Stimulated activated naive CD4-positive, alpha-beta T cell treated with Interleukin-2 at 50 U/mL for 16 hours (primary cell): ENCODE data around the gene GTPBP2.
"Not testable (repeated sequence)": the region's sequence is repeated elsewhere in the genome, so short reads cannot be mapped to it uniquely, and the experiment has no call there.

Experiments
- DNase-seq: peaks from one replicate; lab custom pipeline; 2025; lab: John Stamatoyannopoulos, UW

The GTPBP2 gene

DNA sequence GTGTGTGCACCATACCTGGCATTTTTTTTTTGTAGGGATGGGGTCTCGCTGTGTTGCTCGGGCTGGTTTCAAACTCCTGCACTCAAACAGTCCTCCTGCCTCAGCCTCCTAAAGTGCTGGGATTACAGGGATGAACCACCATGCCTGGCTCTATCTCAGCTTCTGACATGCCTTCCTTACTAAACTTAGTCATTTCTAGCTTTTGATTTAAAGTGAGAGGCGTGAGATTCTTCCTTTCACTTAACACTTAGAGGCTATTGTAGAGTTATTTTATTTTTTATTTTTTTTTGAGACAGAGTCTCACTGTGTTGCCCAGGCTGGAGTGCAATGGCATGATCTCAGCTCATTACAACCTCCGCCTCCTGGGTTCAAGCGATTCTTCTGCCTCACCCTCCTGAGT, 33.9 kb upstream of the GTPBP2 start:
- not testable (repeated sequence) for DNase-seq

DNA sequence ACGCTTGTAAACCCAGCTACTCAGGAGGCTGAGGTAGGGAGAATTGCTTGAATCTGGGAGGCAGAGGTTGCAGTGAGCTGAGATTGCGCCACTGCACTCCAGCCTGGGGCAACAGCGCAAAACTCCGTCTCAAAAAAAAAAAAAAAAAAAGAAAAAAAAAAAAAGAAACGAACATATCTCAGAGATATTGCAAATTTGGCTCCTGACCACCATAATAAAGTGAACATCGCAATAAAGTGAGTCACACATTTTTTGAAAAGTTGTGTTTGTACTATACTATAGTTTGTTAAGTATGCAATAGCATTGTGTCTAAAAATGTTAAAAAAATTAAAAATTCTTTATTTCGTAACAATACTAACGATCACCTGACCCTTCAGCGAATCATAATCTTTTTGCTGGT, 29.1 kb upstream of the GTPBP2 start:
- DNase-seq: no peak

DNA sequence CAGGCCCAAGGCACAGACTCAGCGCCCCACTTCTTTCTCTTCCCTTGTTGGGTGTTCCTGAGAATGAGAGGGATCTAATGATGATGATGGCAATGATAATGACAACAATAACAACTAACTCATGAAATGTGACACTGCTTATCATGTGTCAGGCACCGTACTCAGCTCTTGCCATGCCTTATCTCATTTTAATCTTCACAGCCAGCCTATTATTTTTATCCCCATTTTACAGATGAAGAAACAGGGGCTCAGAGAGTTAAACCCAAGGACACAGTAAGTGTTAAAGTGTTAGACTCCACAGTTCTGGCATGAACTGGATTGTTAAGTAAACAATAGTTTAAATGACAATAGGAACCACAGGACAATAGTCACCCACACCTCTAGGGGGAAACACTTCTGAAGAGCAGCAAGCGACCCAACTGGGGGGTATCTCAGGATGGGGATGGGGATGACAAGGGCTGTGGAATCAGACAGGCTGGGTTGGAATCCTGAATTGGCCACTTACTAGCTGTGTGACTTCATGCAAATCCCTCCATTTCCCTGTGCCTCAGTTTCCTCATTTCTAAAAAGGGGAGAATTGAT, 28.2 kb upstream of the GTPBP2 start:
- no peak for DNase-seq

DNA sequence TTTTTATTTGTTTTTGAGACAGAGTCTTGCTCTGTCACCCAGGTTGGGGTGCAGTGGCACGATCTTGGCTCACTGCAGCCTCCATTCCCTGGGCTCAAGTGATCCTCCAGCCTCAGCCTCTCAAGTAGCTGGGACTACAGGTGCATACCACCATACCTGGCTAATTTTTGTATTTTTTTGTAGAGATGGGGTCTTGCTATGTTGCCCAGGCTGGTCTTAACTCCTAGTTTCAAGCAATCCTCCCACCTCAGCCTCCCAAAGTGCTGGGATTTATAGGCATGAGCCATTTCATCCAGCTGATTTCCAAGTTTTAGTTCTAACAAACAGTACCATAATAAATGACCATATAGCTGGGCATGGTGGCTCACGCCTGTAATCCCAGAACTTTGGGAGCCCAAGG, 23.8 kb upstream of the GTPBP2 start:
- DNase-seq: not testable (repeated sequence)

DNA sequence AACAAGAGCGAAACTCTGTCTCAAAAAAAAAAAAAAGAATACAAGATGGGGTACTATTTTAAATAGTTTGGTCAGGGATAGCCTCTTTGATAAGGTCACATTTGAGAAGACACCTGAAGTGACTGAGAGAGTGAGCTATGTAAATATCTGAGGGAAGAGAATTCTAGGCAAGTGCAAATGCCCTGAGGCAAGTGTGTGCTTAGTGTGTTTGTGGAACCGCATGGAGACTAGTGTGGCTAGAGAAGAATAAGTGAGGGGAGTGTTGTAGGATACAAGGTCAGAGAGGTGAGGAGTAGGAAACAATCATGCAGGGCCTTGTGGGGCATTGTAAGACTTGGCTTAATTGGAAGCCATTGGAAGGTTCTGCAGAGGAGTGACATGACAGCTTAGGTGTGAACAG, 19.2 kb upstream of the GTPBP2 start:
- DNase-seq: no peak

DNA sequence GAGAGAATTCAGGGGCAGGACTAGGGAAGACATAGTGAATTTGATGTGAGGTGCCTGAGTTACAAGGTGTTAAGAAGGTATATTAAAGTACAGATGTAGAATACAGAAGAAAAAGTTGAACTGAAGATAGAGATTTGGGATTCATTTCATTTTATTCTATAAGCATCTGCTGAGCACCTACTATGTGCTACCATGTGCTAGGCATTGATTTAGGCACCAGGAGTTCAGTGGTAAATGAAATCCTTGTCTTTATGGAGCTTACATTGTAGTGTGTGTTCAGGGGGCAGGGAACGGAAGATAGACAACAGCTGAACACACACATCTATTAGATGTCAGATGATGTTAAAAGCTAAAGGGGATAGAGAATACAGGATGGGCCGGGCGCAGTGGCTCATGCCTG, 18.5 kb upstream of the GTPBP2 start:
- no peak for DNase-seq

DNA sequence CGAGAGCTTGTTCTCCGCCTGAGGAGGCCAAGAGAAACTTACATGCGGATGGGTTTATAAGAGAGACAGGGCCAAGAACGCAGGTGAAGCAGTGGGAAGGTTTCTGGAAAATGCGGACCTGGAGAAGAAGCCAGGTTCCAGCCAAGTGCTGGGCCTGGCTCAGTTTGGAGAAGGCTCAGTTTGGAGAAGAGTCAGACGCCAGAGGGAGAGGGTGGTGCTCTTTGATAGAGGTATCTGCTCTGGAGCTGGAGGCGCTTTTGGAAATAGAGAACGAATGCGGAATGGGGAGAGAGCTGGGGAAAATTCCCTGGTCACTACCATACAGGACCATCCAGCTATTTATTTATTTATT, 16.5 kb upstream of the GTPBP2 start:
- DNase-seq: no peak

DNA sequence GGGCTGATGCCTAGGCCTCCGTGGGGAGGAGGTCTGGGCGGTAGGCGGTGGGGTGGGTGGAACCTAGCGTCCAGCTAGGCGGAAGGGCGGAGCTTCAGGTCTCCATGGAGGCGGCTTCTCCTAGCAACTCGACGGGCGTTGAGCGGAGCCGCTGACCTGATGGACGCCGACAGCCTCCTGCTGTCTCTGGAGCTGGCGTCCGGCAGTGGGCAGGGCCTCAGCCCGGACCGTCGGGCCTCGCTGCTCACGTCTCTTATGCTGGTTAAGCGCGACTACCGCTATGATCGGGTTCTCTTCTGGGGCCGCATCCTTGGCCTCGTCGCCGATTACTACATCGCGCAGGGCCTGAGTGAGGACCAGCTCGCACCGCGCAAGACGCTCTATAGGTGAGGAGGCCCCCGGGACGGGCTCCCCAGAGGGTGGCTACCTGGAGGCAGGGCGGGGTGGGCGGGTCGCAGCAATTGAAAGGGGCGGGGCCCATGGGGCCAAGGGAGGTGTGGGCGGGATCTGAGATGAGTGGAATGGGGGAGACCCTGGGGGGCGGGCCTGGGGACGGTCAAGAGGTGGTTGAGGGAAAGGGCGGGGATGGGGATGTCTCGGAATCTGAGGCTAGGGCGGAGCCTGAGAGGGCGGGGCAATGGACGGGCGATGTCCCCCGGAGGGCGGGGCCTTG, 16.0 kb upstream of the GTPBP2 start, which contains the start of gene RSPH9:
Gene RSPH9 (plus strand): TSS at position 97 of the 673 bp plus-strand sequence. CDS start 63 bp downstream, at position 160.
- DNase-seq: peak; percentile 64

DNA sequence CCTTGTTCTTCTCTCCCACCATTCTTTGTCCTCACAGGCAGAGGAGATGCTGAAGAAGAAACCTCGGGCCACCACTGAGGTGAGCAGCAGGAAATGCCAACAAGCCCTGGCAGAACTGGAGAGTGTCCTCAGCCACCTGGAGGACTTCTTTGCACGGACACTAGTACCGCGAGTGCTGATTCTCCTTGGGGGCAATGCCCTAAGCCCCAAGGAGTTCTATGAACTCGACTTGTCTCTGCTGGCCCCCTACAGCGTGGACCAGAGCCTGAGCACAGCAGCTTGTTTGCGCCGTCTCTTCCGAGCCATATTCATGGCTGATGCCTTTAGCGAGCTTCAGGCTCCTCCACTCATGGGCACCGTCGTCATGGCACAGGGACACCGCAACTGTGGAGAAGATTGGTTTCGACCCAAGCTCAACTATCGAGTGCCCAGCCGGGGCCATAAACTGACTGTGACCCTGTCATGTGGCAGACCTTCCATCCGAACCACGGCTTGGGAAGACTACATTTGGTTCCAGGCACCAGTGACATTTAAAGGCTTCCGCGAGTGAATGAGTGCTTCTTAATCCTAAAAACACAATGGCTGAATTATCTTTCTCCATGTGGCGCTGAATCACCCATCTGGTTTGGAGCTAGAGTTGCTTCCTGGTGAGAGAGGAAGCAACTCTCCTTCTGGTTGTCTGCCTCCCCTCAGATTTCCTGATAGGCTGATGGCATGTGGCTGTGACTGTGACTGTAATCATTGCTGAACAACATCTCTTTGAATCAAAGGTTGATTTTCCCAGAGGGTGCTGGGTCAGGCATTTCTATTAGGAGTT, 11.1 kb upstream of the GTPBP2 start:
- no peak for DNase-seq

DNA sequence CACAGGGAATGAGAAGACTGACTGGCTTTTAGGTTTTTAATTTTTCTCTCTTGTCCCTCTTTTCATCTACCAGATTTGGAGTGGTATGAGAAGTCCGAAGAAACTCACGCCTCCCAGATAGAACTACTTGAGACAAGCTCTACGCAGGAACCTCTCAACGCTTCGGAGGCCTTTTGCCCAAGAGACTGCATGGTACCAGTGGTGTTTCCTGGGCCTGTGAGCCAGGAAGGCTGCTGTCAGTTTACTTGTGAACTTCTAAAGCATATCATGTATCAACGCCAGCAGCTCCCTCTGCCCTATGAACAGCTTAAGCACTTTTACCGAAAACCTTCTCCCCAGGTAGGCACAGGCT, 7.2 kb upstream of the GTPBP2 start:
- DNase-seq: no peak

DNA sequence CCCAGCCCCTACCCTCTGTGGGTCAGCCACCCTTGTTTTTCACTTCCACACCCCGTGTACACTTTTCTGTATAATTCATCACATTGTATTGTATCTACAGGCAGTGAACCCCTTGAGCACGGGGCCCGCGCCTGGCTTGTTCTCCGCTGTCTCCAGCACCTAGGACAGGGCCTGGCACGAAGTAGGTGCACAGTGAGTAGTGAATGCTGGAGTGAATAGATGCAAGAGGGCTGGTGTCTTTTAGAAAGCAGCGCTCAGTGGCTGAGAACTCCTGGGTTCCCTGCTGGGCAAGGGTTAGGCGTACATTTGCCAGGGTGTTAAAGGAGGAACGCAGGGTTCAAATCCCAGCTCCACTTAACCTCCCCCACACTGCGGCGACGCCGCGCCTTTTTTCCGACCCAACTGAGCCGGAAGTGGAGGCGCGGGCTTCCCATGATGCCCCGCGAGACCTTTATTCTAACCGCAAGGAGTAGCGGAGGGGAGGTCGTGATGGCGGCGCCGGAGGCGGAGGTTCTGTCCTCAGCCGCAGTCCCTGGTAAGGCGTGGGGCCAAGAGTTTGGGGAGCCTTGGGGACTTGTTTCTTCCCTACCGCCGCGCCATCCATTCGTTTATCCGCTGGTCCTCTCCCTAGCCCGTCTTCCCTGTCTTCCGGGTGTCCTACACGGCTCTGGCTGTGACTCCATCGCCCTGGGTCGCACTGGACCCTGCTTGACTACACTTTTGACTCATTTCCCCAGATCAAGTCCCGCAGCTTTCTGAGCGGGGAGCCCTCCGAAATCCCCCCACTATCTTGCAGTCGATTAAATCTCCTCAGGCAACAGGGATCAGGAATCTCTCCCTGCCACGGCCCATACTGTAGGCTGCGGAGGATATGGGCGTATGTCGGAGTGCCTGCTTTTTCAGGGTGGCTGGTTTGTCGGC, 6.6 kb upstream of the GTPBP2 start, which contains the start of gene MAD2L1BP:
Gene MAD2L1BP (plus strand): TSS at position 454 of the 921 bp plus-strand sequence. CDS start 36 bp downstream, at position 490.
- peak; percentile 85 for DNase-seq

DNA sequence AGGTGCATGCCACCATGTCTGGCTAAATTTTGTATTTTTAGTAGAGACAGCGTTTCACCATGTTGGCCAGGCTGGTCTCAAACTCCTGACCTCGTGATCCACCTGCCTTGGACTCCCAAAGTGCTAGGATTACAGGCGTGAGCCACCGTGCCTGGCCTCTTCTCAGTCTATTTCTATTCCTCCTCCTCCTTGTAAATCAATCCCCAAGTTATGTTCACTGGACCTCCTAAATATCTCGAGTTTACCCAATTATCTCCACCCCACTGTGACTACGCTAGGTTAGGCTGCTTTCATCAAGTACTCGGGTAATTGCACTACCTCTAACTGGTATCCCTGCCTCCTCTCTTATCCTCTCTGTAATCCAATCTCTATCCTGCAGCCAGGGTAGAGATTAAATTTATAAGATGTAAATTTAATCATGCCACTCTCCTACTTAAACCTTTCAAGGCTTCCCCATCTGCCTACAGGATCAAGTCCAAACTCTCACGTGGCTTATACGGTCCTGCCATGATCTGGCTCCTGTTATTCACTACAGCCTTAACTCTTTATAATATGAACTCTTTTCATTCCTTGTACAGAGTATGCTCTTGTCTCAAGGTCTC, 5.7 kb upstream of the GTPBP2 start:
- DNase-seq: no peak

DNA sequence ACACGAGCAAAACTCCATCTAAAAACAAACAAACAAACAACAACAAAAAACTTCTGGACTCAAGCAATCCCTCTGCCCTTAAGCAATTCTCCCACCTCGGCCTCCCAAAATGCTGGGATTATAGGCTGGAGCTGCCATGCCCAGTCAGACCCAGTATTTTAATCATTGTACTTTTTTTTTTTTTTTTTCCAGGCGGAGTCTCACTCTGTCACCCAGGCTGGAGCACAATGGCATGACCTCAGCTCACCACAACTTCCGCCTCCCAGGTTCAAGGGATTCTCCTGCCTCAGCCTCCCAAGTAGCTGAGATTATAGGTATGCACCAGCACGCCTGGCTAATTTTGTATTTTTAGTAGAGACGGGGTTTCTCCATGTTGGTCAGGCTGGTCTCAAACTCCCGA, 3.9 kb upstream of the GTPBP2 start:
- DNase-seq: not testable (repeated sequence)

DNA sequence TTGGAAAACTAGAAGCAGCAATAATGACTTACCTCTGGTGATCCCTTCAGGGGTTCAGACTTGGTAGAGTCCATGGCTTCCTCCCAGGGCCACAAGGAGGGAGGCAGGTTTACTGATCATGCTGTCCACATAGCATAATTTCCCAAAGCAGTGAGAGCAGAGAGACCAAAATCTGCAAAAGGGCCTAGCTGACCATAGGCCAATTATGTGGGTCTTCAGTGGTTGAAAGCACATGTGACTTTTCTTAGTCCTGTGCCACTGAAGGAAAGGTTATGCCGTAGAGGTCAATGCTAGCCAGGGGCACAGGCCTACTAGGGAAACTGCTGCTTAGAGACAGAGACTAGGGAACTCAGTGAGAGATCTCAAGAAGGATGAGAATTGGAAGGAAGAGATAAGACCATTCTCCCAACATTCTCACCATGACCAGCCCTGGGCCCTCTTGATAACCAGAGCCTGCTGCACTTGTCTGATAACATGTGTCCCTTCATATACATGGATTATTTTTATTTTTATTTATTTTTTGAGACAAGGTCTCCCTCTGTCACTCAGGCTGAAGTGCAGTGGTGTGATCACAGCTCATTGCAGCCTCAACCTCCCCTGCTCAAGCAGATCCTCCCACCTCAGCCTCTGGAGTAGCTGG, 2.0 kb upstream of the GTPBP2 start:
- no peak for DNase-seq

DNA sequence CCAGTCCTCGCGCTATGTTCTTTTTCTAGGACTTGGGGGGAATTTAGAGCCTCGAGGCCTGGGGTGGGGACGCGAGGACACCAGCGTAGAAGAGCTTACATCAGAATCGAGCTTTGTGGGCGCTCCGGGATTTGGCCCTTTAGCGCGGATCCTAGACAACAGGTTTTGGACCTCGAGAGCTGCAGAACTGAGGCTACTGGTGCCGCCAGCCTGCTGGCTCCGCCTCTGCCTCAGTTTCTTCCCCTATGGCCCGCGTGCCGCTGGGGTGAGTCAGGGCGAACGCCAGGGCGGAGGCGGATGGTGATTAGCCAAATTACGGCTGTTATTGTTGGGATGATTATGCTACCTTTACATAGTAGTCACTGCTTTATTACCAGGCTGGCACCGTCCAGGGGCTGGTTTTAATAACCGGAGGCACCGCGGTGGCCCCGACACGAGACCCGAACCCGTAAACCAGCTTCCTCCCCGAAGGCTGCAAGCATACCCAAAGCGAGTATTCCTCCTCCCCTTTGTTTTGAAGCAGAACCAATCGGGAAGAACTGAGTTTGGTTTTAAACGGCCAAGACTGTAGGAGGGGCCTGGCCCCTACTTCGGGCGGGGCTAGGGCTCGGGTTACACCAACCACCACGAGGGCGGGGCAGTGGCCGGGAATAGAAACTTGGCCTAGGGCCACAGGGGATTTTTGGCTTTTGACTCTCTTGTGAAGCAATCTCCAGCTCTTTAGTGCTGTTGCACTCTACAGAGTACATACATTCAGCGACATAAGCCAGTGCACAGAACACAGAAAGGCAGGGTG, 639 bp upstream of the GTPBP2 start:
- DNase-seq: peak; percentile 89

DNA sequence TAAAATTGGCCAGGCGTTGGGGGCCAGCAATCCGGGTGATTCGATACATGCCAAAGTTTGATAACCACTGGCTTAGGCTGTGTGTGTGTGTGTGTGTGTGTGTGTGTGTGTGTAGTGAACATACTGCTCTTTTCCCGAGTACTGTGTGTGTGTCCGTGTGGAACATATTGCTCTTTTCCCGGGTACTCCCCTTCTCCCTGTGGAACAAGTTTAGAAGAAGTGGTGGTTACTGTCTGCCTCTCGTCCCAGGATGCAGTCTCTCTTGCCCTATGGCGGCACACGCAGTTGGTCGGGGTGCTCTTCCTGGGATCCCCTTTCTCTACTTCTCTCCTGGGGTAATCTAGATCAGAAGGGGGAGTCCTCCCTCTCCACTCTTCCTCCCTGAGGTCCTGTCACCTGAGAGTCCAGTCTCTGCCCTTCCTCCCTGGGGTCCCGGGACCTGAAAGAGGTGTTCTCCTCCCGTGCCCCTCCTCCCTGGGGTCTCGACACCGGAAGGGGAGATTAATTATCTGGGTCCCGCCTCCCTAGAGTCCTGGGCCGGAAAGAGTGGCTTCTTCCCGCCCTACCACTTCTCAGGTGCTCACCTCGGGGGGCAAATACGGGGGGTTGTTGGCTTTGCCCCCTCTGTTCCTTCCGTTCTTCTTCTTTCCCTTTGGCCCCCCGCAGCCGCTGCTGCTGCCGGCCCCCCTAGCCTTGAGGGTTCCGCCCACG, 516 bp downstream of the GTPBP2 start:
- peak; percentile 42 for DNase-seq

DNA sequence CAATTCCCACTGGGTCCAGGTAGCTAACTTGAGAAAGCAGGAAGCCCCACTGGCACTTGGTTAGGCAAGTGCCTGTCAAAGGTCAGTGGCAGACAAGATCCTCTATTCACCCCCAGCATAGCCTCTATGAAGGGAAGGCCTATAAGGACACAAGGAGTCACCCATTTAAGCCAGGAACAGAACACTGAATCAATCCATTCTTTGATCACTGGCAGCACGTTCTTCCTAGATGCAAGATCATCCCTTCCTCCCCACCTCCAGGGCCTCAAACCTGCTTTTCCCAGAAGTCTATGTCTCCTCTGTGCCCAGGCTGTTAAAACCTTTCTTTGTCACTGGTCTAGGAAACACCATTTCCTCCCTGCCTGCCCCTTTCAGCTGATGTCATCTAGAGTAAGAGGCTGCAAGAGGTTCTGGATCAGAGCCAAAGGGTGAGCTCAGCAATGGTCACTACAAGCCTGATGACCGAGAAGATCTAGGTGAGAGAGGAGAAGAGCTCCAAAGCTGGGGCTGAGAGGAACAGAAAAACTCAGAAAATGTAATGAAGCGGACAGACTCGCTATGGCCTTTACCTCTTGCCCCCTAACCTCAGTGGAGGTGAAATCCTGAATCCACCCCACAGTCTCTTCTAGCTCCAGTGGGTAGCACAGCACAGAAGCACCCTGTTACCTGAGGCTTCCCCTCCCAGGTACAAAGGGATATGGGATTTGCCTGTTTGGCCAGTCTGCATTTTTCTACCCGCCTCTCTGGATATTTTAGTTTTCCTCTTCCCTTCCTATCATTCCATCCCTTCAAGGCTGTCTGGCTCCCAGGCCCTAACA, 1.8 kb downstream of the GTPBP2 start:
- DNase-seq: no peak

DNA sequence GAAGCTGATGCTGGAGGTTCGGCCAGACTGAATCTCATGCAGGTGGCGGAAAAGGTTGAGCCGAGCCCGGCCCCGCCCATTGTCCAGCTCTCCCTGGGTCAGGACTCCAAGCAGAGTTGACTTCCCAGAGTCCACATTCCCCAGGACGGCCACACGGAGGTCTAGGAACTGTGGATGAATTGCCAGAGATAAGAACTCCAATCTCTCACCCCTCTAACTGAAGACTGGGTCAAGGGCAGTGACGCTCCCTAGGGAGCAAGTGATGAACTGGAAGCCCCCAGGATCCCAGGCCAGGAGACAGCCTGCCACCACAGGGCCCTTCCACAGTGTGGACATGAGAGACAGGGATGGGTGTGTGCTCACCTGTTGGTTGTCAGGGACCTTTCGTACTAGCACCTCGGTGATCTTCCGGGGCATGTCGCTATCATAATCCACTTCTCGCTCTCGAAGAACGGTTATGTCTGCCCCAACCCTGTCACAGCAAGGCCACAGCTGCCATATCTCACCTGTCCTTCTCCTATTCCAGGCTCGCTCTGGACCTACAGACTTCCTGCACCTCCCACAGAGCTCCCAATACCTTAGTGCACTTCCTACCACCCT, 3.6 kb downstream of the GTPBP2 start:
- DNase-seq: no peak
